ENCODE data around the gene MCOLN1.

- no peak for TF ChIP-seq CTCF (IDR thresholded peaks at IDR 0.05)
- no peak for TF ChIP-seq POLR2A (IDR thresholded peaks at IDR 0.05)
Observed at GRCh38 chr19:7556696-7557315, 34.4 kb downstream of the MCOLN1 start.

Data from ovary (tissue), 3 donors.